GM19099 (cell line): ENCODE results near the gene INSM1.

Source experiments
- POLR2A ChIP-seq: IDR thresholded peaks from 3 replicates; pipeline ENCODE4 v1.6.1; 2011; ENCODE audit warnings: low read depth; ENCODE audit not compliant: insufficient read length; ENCODE audit errors: extremely low read depth

Gene INSM1

DNA sequence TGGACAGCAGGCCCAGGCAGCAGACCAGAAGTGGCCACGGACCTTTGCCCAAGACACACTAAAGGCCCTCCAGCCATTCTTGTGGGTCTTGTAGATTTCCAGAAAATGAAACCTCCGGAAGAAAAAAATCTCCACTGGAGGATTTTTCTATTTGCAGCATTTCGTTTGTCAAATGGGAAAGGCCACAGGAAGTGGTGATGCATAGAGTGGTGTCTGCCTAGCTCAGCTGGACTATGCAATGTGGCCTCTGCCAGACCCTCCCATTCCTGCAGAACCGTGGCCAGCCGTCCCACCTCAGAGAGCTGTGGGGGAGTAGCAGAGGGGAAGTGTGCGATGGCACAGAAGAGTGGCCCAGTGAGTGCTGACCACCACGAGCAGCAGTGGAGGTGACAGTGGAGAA, 24.0 kb upstream of the INSM1 start:
- TF ChIP-seq POLR2A, result no peak

GRCh38 chr20:20344476-20344875, 23.4 kb upstream of the INSM1 start:
- no peak for TF ChIP-seq POLR2A

GRCh38 chr20:20353576-20353975, 14.3 kb upstream of the INSM1 start:
- TF ChIP-seq POLR2A, result no peak

DNA sequence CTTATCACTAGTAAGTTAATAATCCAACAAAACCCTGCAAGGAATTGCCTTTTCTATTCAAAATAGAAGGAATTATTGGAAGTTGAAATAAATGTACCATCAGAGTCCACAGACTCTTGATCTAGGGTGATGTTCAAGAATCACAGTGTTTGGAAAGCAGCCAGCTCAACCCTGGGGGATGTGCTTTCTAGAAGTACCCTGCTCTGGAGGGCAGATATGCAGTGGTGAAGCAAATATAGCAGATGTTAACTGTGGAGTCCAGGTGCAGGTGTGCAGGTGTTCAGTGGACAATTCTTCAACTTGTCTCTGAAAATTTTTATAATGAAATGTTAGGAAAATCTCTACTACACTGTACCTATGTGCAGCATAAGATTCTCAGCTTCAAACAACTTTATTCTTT, 9.1 kb upstream of the INSM1 start:
- no peak for TF ChIP-seq POLR2A

GRCh38 chr20:20359628-20360027, 8.3 kb upstream of the INSM1 start:
- TF ChIP-seq POLR2A, result no peak

DNA sequence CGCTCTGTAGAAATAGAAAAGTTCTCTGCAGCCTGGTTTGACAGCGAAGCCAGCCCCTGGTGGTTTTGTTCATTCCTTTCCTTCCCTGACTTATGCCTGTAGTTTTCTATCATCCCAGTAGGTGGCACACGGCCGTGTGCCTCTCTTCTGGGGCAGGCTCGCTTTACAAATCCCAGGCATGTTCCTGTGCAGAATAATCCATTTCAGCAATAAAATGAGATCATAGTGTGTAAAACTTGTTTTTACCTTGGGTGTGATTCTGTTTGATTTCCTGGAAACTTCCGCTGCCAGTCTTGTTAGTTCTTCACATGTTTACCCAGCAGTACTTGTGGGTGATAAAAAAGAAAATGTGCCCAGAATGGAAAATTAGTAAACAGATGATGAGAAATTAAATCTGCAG, 7.4 kb upstream of the INSM1 start:
- no peak for TF ChIP-seq POLR2A

DNA sequence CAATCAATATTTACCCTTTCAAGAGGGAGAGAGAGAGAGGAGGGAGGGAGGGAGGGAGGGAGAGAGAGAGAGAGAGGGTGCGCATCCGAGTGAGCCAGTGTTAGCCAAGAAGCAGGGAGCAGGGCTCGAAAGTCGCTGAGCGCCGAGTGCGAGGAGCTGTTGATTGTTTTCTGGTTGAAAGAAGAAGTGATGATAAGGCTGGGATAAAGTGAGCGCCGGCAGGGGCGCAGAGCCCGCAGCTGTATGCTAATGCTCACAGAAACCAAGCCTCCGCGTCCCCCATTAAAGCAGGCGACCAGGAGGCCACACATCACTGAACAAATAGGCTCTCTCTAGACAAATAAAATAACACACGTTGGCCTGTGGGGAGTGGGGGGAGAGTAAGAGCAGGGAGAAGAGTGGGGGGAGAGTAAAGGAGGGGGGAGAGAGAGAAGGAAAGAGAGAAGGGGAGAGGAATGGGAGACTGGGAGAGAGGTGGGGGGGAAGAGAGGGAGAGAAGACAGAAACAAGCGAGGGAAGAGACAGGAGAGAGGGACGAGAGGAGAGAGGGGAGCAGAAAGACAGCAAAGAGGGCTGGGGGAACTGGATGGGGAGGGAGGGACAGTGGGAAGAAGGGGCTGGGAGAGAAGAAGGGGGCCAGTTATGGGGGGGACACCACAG, 5.0 kb upstream of the INSM1 start:
- no peak for TF ChIP-seq POLR2A

DNA sequence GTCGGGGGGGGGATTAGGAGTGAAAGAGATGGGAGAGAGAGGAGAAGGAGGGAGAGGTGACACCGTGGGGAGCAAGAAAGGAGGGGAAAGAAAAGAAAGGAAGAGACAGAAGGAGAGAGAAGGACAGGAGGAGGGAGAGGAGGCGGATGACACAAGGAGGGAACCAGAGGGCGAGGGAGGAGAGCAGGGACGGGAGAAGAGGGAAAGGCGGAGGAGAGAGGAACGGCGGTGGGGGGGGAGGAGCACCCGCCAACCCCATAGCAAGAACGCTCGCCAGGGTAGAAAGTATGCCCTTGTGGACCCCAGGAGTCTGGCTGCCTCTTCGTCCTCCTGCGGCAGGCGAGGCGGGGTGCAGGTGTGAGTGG, 4.5 kb upstream of the INSM1 start:
- TF ChIP-seq POLR2A, result no peak

DNA sequence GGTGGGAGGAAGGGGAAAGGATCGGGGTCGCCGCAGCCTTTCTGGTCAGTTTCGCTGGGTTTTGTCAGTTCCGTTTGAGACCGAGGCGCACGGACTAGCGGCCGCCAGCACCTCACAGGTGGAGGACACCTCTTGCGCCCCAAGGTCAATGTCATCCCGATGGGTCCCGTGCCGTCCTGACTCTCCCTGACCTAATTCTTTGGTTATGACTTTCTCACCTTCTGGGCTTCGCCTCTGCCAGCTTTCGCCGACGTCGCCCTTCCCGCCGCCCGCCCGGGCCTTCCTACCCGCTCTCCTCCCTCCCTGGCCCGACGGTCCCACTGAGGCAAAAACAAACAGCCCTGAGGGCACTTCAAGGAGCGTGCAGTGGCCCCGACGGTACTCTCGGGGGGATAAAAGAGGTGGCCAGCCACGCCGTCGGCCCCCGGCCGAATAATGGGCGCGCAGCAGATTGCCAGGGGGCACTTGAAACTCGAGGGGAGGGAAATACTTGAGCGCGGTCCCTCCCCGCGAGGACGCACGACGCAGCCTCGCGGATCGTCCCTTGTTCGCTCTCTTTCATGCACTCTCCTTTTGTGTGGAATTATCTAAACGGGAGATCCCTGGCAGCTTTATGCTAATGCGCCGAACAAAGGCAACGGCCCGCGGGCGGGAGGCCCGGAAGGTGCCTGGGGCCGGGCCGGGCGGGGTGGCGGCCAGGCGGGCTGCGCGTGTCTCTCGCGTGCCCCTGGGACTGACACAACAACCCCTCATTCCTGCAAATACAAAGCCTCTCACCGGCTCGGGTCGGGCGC, 3.9 kb upstream of the INSM1 start:
- TF ChIP-seq POLR2A, result no peak

DNA sequence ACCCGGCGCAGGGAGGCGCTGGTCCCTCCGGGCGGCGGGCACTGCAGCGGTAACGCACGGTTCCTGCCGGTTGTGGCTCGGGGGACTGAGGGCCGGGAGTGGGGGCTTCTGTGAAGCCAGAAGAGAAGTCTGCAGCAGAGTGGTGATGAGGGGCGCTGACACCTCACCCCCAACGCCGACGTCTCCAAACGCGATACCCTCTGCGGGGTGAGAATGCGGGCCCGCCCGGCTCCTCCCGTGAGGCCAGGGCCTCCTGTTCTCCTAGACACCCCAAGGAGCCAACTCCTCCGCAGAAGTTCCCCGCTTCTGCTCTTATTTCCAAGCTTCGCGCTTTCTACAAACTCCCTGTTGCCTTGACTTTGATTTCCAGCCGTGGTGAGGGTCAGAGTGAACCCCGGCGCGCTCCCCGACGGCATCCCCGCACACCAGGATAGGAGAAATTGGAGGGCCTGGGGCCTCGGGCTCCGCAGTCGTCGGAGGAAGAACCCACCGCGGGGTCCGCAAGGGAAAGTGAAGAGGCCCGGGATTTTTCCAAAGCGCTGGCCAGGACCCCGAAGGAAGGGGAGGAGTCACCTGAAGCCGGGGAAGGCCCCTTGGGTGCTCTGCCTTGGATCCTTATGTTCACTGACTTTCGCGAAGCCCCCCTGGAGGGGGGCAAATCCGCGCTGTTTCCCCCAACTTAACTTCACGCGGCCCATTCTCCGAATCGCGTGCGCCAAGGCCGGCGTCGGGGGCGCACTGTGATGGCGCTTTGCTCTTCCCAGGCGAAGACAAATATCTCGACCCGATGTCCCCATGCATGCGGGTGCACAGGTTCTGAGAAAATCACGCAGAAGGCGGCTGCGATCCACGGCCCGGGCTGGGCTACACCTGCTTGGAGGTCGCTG, 3.1 kb upstream of the INSM1 start:
- TF ChIP-seq POLR2A, result no peak

DNA sequence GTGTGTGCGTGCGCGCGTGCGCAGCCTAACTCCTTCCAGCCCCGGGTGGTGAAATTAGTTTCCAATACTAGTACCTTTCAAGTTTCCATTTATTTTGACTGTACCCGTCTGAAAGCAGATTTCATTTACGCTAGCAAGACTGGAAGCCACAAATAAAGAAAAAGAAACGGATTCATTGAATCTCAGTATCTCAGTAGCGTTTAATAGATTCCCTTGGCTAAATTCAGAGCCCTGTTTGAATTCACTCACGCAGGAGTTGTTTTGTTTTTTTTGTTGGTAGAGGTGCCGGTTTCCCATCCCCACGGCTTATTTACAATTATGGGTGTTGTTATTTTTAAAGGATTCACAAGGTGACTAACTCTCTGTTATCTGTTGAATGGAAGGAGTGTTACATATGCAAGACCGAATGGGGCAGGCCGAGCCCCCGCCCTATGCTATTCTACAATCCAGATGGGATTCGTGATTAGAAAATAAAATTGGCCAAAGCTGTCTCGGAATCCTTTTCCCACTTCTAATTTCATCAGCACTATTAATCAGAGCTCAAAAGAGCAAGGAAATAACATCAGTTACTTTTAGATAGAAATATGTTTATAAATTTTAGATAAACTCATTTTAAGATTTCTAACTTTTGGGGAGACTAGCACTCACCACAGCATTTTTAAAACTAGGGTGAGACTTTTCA, 2.3 kb upstream of the INSM1 start:
- no peak for TF ChIP-seq POLR2A

DNA sequence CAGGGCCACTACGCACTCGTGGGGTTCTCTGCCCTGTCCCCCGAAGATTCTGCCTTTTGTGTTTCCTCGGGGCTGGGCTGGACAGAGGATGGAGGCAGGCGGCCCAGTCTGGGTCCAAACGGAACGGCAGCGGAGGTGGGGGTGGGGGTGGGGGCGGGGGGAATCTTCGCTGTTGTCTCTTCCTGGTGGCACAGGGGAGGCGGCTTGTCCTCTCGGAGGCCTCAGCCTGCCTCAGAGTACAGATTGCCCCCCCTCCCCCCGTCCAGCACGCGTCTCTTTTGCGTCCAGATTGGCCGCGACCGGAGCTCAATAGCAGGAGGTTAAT, 1.4 kb upstream of the INSM1 start:
- no peak for TF ChIP-seq POLR2A

- no peak for TF ChIP-seq POLR2A
Measured at GRCh38 chr20:20366876-20367574, 879 bp upstream of the INSM1 start.

DNA sequence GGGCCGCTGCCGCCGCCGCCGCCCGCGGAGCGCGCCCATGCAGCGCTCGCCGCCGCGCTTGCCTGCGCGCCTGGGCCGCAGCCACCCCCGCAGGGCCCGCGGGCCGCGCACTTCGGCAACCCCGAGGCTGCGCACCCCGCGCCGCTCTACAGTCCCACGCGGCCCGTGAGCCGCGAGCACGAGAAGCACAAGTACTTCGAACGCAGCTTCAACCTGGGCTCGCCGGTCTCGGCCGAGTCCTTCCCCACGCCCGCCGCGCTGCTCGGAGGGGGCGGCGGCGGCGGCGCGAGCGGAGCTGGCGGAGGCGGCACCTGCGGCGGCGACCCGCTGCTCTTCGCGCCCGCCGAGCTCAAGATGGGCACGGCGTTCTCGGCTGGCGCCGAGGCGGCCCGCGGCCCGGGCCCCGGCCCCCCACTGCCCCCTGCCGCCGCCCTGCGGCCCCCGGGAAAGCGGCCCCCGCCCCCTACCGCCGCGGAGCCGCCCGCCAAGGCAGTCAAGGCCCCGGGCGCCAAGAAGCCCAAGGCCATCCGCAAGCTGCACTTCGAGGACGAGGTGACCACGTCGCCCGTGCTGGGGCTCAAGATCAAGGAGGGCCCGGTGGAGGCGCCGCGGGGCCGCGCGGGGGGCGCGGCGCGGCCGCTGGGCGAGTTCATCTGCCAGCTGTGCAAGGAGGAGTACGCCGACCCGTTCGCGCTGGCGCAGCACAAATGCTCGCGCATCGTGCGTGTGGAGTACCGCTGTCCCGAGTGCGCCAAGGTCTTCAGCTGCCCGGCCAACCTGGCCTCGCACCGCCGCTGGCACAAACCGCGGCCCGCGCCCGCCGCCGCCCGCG, 730 bp downstream of the INSM1 start:
- no peak for TF ChIP-seq POLR2A
